BJ (cell line): ENCODE measurements around the gene MDGA2. TPM values are rescaled to one million over a fixed set of nuclear protein-coding genes. Genes with fewer than 3 reads are reported as not detected.
"Not testable (repeated sequence)": the region's sequence is repeated elsewhere in the genome, so short reads cannot be mapped to it uniquely, and the experiment has no call there.

Experiments
- CTCF ChIA-PET: fragments of 350-600 bp; formaldehyde crosslinking; extraction: SDS; loops from one replicate; lab custom pipeline; 2021; ENCODE audit warnings: antibody characterized with exemption, inconsistent platforms; lab: Yijun Ruan, JAX
- POLR2A ChIA-PET: fragments of 300-600 bp; sonication (Branson Sonifier 250); formaldehyde crosslinking; extraction: SDS; loops from one replicate; lab custom pipeline; 2021; ENCODE audit warnings: antibody characterized with exemption; lab: Charles Lee
- DNase-seq: peaks from one replicate; pipeline ENCODE4 v3.0.0-alpha.2; 2011; ENCODE audit warnings: low read depth
- H3K27me3 ChIP-seq: 2 replicates; pipeline ENCODE4 v1.6.0; 2011; ENCODE audit warnings: low read length; ENCODE audit not compliant: control insufficient read depth, insufficient read depth
- H3K36me3 ChIP-seq: 2 replicates; pipeline ENCODE4 v1.5.1; 2011; ENCODE audit warnings: low read length; ENCODE audit not compliant: control insufficient read depth, insufficient read depth
- H3K4me3 ChIP-seq: 2 replicates; pipeline ENCODE4 v1.5.1; 2011; ENCODE audit warnings: low read depth, mild to moderate bottlenecking, control low read depth, low read length
- CTCF ChIP-seq: IDR thresholded peaks from 2 replicates; pipeline ENCODE4 v1.5.1; 2011; ENCODE audit warnings: low read depth, mild to moderate bottlenecking, control low read depth, inconsistent platforms, low read length, moderate library complexity; ENCODE audit not compliant: insufficient read depth
- polyA plus RNA-seq: library from polyadenylated mRNA; depleted of rRNA; stranded (reverse); fragments of >200 nt; gene quantifications from 2 replicates; pipeline ENCODE4 v1.2.3, GENCODE V29; 2011

MDGA2 gene
- polyA plus RNA-seq, 1 experiment, result not detected

DNA sequence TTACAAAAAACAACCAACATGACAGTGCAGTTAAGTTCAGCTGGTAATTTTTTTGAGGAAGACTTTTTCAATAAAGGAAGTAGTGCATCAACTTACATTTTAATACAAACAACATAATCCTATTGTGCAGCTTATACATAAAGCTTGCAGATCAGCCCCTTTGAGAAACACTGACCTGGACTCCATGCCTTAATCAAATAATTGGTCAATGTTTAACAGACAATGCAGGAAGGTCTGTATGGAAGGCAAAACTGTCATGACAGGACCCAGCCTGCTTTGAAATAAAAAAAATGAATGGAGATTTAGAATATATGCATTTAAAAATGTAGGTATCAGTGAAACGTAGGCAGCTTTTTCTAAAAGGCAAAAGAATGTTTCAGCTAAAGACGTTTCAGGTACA lies 702.1 kb downstream of the MDGA2 start:
- CTCF ChIA-PET, result no interaction called here
- POLR2A ChIA-PET, result no interaction called here
- Histone ChIP-seq H3K36me3 (no peaks in the 10 kb centered on the region), H3K27me3 (no peaks in the 10 kb centered on the region), H3K4me3 (no peak overlapping the region)
- DNase-seq, result no peak
- TF ChIP-seq CTCF, result no peak

DNA sequence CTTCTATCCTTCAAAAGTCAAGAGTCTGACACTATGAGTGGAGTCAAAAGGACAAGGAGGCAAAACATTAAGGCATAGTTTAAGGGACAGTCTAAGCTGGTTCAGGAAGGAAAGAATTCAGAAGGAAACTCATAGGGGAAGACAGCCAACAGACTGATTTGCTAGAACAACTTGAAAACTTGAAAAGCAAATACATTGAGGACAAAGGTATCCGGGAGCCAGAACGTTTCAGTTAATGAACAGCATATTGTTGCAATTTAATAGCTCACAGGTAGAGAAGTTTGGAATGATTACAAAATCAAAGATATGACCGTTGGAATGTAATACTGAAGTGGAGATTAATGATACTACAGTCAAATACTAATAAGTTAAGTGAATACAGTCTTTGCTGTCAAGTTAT lies 711.0 kb downstream of the MDGA2 start:
- Histone ChIP-seq H3K27me3 (no peaks in the 10 kb centered on the region), H3K4me3 (no peak overlapping the region), H3K36me3 (no peaks in the 10 kb centered on the region)
- TF ChIP-seq CTCF, result no peak
- no peak for DNase-seq
- POLR2A ChIA-PET, result no interaction called here
- CTCF ChIA-PET, result no interaction called here

DNA sequence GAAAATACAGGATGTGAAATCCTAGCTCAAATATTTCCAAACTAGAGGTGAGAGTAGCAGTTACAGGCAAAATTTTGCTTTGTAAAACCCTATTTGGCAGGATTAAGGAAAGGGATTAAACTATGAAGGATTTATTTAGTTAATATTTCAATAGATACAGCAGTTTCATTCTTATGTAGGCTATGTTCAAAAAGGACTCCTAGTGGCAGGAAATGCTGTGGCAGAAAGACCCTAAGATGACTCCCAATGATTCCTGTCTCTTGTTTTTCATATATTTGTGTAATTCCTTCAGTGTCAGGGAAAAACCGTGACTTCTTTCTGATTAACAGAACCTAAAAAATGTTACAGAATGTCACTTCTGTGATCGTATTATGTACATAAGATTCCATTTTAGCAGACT lies 724.3 kb downstream of the MDGA2 start:
- no peak for TF ChIP-seq CTCF
- Histone ChIP-seq H3K4me3 (no peak overlapping the region), H3K27me3 (no peaks in the 10 kb centered on the region), H3K36me3 (no peaks in the 10 kb centered on the region)
- no peak for DNase-seq
- CTCF ChIA-PET, result no interaction called here
- POLR2A ChIA-PET, result no interaction called here

- Histone ChIP-seq H3K36me3 (no peaks in the 10 kb centered on the region), H3K4me3 (no peak overlapping the region), H3K27me3 (no peaks in the 10 kb centered on the region)
- no peak for DNase-seq
- ChIA-PET CTCF (no interaction called here), POLR2A (no interaction called here)
- TF ChIP-seq CTCF, result no peak
Measured at GRCh38 chr14:46940611-46941010, 734.8 kb downstream of the MDGA2 start.

- CTCF ChIA-PET, result no interaction called here
Measured at GRCh38 chr14:46920542-46920941, 754.9 kb downstream of the MDGA2 start.

GRCh38 chr14:46915539-46915938 lies 759.9 kb downstream of the MDGA2 start:
- POLR2A ChIA-PET, H3K4me3 ChIP-seq, DNase-seq, H3K36me3 ChIP-seq, H3K27me3 ChIP-seq, CTCF ChIA-PET: not testable (repeated sequence)

More at GRCh38 chr14:46920542-46920941, 754.9 kb downstream of the MDGA2 start:
- DNase-seq, result no peak
- POLR2A ChIA-PET, result no interaction called here
- H3K36me3 ChIP-seq, result no peaks in the 10 kb centered on the region
- no peaks in the 10 kb centered on the region for H3K27me3 ChIP-seq
- H3K4me3 ChIP-seq, result no peak overlapping the region
- TF ChIP-seq CTCF, result no peak
